Breast epithelium (tissue), 3 donors: ENCODE data around the gene RSPH9.

Experiments used
- POLR2A ChIP-seq: fragments of 450-650 bp; IDR thresholded peaks from one replicate; pipeline ENCODE4 v1.6.1; 2016; ENCODE audit warnings: antibody characterized with exemption, mild to moderate bottlenecking, moderate library complexity
- POLR2AphosphoS5 ChIP-seq, 3 donors: sonication (generic); formaldehyde crosslinking; IDR thresholded peaks; one replicate each; pipeline ENCODE4 v1.6.1; 2017; ENCODE audit warnings: antibody characterized with exemption in 3 of 3
- TF ChIP-seq, protein P1 (sequence below), 3 donors: fragments of 450-650 bp; IDR thresholded peaks; one replicate each; pipeline ENCODE4 v1.5.1; 2016 to 2017; ENCODE audit warnings: antibody characterized with exemption in 3 of 3, mild to moderate bottlenecking in 3 of 3, moderate library complexity in 3 of 3

DNA sequence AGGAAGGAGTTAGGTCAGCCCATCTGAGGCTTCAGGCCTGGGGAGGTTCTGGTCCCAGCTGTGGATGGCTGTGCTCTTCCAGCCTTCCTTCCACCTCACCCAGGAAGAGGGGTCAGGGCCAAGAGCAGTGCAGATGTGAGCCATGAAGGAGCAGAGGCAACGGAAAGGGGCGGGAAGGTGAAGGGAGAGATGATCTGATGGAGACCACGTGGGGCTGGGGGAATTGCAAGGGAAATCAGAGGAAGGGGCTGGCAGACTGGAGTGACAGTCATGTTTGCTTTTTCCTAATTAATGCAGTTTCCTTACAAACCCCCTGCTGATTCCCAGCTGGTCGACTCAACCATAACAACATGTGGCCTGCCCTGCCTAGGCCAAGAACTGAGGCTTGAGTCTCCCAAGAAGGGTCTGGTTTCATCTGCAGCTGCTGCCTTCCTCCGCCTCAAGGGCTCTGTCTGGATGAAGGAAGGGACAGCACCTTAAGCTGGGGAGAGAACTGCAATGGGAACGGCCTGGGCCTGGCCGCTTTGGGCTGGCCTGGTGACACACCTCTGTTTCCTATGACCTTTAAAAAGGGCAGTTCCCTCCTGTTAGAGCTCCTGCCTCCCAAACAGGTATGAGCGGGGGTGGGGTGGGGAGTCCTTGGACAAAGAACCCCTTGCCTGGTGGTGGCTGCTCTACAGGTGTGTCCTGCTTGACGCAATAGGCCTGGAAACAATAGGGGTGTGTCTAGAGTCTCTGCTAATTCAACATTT lies 50.6 kb downstream of the RSPH9 start:
- TF ChIP-seq POLR2AphosphoS5 (IDR thresholded peaks at IDR 0.05) (no peak), POLR2A (no peak)
- TF ChIP-seq, protein P1, sequence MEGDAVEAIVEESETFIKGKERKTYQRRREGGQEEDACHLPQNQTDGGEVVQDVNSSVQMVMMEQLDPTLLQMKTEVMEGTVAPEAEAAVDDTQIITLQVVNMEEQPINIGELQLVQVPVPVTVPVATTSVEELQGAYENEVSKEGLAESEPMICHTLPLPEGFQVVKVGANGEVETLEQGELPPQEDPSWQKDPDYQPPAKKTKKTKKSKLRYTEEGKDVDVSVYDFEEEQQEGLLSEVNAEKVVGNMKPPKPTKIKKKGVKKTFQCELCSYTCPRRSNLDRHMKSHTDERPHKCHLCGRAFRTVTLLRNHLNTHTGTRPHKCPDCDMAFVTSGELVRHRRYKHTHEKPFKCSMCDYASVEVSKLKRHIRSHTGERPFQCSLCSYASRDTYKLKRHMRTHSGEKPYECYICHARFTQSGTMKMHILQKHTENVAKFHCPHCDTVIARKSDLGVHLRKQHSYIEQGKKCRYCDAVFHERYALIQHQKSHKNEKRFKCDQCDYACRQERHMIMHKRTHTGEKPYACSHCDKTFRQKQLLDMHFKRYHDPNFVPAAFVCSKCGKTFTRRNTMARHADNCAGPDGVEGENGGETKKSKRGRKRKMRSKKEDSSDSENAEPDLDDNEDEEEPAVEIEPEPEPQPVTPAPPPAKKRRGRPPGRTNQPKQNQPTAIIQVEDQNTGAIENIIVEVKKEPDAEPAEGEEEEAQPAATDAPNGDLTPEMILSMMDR (IDR thresholded peaks at IDR 0.05): no peak
